Activated CD4-positive, CD25-positive, alpha-beta regulatory T cell (primary cell): Measurements from ENCODE around the gene FAS.
"Not testable (repeated sequence)": the region's sequence is repeated elsewhere in the genome, so short reads cannot be mapped to it uniquely, and the experiment has no call there.

Source experiments
- DNase-seq, 4 experiments: peaks; one replicate each; lab custom pipeline; 2025; lab: John Stamatoyannopoulos, UW

FAS gene

DNA sequence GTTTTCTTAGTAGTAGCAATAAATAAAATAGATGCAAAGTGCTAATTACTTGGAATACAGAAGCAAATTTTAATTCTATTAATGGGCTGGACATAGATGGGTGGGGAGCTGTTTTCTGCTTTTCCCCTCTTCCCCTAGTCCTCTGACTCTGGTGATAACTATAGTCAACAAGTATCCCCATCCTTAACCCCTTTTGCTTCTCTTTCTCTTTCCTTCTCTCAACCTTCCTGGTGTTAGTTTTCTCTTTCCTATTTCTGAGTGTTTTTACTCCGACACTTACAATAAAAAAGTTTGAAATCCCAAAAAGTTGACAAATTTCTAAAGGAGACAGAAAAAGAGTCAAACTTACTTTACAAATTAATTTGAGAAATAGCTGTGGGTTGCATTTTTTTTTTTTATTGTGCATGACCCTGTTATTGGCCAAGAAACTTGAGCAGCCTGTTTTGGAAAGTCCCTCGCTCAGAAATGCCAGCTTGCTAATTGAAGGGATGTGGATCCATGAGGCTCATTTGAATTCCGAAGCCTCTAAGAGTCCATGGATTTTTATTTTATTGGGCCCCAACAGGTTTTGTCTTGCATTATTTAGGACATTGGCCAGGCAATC, 2.4 kb downstream of the FAS start:
- DNase-seq = no peak

DNA sequence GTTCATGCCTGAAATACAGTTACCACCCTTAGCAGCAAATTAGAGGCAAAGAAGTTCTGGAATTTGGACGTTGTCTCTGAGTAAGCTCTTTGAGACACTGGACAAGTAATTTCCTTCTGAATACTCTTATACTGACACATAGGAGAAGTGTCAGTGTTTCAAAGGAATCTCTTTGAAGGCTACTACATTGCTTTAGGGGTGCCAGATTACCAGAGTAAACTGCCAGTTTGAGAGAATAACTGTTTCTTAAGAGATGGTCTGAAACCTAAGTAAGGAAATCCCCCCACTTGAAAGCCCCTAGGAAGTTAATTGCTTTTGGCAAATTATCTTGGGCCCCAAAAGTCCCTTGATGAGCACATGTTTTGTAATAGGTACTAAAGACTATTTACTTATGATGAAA, 3.4 kb downstream of the FAS start:
- DNase-seq = no peak

DNA sequence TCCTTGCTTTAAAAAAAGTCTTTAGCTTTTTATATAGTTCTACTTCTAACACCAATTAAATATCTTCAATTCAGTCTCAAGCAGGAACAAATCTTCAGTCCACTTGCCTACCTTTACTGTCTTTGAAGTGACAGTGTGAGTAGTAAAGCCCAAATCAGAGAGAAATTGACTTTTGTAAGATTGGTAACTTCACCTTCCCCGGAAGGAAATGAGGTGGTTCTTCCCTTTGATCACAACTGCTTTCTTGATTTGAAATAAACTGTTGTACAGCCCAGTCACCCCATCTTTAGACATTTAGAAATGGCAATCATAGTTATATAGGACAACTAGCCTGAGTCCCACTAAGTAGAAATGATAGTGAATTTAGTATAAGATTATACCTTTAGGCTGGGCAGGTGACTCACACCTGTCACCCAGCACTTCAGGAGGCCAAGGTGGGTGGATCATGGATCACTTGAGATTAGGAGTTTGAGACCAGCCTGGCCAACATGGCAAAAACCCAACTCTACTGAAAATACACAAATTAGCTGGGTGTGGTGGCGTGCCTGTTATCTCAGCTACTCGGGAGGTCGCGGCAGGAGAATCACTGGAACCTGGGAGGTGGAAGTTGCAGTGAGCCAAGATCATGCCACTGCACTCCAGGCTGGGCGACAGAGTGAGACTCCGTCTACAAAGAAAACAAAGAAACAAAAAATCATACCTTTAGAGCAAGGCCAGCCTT, 4.7 kb downstream of the FAS start:
- DNase-seq = no peak

DNA sequence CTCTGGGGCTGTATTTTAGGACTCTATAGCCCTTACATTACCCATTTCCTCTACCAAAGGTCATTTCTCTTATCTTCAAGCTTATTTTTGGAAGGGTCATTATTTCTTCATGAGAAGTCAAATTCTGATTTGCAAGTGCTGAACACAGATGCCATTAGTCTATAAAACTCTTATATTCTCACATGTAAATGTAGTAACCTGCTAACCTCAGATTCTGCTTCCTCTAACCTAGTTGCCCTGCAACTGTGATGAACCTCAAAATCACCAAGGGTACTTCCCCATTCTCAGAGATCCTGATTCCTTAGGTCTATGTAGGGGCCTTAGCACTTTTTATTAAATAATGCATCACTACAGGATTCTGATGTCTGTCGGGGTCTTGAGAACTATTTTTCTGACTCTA, 6.3 kb downstream of the FAS start:
- DNase-seq = no peak

DNA sequence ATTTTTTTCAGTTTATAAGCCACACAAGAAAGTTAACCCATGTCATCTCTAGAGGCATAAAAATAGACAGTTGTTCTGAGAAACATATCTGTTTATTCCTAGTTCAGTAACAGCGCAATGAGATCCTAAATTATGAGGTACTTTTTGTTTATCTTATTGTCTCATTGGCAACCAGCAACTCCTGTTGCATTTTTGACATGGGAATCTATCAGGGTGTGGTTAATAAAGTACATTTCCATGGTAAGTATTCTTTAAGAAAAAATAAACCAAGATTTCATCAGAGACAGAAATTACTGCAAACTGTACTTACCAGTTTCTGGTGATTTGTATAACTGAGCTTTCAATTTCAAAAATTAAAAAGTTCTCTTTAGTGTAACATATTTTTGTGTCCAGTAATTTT, 9.0 kb downstream of the FAS start:
- DNase-seq = no peak

DNA sequence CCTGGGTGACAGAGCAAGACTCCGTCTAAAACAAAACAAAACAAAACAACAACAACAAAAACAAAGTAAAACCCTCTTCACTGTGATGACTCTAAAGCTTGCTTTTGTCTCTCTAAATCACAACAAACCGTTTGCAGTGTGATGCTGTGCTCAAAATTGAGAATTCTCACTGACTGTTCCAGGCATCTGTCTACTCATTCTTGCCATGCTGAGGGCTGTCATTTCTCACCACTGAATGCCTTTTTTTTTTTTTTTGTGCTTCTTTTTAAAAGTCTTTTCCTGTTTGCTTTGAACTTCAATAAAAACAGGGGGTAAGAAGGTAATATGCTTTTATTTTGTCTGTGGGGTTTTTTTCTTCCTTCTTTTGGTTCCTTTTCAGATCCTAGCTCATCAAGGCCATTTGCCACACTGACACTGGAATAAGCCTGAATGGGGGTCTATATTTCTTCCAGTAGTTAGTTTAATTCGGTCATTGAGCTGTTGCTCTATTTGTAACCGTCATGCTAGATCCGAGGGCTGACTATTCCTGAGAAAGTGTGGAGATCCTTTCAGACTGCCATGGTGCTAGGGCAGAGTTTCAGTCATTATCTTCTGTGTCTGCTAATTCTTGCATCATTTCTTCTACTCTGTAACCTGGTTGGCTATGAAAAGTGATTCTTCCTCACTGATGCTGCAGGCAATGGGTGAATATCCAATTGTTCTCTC, 10.6 kb downstream of the FAS start:
- no peak for DNase-seq

DNA sequence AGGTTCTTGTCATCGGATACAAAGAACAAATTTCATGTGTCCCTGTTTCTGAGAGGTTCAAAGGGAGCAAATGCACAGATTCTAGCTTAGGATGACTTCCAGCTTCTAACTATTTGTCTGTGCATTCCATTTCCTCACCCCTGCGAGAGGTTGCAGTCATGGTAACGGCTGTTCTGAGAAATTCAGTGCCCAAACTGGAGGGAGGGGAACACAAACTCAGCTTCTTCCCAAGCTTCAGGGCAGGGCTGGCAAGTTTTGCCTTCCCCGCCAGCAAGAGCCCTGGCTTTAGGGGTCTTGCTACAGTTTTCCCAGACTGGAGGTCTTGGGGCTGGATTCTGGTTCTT, 11.1 kb downstream of the FAS start:
- no peak for DNase-seq

DNA sequence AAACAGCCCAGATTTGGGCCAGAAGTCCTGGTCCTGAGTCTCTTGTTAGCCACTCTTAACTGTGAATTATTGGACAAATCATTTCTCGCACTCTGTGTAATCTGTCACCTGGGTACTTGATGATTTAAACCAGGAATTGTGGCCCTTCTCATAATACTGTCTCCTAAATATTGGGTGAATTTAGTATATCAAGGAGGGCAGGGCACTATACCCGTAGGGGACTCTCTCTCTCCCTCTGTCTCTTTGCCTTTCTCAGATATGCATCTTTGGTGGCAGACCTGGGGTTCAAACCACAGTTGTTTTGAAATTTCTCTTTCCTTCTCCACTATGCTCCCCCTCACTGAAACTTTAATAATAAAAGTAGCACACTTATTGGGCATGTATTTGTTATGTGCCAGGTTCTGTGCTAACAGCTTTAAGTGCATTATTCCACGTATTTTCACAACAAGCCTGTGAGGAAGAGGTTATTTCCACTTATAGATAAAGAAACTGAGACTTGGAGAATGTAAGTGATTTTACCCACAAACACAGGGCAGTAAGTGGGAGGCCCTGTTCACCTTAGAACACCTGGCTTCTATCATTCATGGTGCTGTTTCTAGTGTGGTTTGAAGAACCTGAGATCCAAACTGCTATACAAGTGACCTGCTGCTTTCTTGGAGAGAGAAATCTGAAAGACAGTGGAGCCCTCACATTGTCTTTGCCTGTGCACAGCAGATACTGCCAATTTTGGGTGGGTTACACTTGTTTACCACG, 11.8 kb downstream of the FAS start:
- DNase-seq = no peak

DNA sequence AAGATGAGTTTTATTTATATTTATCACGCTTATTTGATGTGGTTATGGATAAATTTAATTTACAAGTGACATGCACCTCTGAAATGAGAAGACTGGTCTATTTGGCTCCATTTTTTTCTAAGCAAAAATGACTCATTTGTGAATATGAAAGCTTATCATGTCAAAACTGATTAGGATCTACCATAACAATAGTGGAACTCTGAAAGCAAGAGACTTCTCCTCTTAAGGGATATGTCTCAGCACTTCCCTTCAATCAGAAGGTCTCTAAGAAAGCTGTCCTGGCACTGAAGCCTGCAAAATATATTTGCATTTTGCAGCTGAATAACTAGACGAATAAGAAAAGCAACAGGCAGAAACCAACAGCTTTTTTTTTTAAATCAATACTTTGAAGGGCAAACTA, 12.7 kb downstream of the FAS start:
- DNase-seq = no peak

DNA sequence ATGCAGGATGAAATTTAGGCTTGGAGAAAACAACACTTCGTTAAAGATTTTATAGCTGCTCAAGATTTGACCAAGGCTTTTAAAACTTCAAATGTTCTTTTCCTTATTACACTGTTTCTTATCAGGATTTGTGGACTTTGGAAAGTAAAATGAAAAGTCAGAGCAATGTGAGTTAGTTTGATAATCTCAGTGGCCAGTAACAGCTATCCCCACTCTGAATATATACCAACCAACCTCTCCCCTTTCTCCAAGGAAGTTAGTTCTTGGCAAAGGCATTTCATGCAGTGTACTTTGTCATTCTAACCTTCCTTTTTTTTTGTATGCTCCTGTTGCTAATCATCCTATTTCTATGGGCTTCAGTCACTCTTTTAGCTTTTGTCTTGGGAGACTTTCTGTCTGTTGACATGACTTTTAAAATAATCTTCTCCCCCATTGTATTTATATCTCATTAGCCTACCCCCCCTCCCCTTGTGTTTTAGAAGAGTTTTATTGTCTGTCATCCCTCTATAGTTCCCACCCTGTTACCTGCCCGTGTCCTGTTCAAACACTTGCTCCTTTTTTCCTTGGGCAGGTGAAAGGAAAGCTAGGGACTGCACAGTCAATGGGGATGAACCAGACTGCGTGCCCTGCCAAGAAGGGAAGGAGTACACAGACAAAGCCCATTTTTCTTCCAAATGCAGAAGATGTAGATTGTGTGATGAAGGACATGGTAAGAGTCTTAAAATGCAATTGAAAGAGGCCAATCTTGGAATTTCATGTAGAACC, 16.7 kb downstream of the FAS start:
- no peak for DNase-seq

DNA sequence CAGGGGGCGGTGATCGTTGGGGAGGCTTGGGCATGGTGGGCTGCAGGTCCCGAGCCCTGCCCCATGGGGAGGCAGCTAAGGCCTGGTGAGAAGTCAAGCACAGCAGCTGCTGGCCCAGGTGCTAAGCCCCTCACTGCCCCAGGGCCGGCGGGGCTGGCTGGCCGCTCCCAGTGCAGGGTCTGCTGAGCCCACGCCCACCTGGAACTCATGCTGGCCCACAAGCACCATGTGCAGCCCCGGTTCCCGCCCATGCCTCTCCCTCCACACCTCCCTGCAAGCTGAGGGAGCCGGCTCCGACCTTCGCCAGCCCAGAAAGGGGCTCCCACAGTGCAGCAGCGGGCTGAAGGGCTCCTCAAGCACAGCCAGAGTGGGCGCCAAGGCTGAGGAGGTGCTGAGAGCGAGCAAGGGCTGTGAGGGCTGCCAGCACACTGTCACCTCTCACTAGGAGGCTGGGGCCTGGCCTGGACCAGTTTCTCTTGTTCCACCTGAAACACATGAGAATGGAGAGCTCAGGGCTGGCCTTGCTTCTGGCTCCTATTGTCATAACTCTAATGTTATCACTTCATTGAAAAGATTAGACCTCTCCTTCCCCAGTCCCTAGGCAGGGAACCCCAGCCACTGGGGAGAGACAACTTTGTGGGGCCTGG, 28.2 kb downstream of the FAS start:
- not testable (repeated sequence) for DNase-seq

DNA sequence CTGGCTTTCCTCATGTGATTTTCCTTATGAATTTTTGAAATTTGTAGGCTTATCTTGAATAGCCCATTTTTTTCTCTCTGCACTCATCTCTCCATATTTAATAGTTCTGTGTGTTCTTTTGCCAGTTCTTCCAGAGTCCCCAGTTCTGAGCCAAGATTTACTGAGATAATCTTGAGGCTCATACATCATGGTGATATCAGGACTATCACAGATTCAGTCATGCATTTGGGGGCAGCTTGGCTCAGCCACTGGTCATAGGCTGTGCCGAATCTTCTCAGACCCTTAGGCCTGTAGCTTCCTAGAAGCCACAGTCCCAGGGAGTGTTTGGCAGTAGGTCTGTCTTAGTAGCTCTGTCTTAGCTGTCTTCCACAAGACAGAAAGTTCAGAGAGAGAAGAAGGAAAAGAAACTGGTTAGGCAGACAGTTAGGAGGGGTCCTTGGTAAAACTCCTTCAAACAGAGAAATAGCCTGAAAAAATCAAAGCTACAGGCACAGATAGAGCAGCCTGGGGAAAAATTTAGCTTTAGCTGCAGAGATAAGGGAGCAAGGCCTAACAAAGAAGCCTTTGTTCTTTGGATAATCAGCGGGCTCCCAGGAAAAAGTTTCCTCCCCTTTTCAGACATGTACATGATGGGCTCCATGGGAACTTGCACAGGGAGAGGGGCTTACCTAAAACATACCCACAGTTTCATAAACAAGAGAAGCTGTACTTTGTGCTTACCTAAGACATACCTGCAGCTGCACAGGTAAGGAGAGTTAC, 29.1 kb downstream of the FAS start:
- no peak for DNase-seq

DNA sequence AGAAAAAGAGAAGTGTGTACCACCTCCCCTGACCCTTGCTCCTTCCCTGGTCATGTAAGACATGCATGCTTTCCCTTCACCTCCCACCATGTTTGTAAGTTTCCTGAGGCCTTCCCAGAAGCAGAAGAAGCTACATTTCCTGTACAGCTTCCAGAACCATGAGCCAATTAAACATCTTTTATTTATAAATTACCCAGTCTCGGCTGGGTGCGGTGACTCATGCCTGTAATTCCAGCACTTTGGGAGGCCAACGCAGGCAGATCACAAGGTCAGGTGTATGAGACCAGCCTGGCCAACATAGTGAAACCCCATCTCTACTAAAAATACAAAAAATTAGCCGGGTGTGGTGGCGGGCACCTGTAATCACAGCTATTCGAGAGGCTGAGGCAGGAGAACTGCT, 30.9 kb downstream of the FAS start:
- not testable (repeated sequence) for DNase-seq

DNA sequence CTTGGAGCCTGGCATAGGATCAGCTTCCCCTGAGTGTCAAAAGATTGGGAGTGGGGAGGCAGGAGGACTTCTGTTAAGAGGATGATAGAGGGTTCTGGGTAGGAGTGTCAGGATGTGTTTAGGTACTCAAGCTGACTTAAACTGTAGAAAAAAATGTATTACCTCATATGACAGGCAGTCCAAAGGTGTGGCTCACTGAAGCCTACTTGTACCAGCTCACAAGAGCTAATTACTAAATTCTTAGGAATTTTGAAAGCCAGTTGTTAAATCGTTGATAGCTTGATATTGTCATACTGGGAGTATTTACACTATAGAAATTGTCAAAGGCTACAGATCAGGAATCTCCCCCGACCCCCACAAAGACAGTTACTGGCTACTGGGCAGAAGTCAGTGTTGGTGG, 32.1 kb downstream of the FAS start:
- DNase-seq = no peak

DNA sequence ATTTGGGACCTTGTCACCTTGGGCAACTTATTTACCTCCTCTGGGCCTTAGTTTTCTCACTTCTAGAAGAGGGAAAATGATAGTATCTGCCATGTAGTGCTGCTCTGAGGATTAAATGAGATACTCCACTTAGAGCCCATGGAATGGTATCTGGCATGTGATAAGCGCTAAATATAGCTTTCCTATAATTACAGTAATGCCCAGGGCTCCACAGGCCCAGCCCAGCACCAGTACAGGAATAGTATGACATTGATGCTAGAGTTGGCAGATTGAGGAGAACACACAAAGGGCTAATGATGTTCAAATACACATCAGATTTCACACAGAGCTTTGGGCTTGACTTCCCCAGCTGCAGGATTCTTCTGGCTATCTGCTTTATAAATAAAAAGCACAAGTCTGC, 34.9 kb downstream of the FAS start:
- DNase-seq = no peak

DNA sequence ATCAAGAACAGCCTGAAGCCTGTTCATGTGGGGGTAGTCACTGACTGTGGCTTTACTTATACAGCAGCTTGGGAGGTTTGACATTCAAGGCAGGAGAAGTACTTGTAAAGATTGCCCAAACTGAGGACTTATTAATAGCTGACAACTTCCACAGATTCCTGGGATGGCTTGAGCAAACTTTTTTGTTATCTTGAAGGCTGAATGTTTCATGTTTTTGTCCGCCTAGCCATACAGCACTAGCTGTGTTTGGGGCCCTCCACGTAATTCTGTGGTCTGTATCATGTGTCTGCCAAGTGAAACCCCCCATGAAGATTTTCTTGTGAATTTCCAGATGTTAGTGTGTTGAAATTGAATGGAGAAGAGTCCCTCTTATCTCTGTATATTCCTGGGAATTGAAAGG, 38.6 kb downstream of the FAS start:
- no peak for DNase-seq

DNA sequence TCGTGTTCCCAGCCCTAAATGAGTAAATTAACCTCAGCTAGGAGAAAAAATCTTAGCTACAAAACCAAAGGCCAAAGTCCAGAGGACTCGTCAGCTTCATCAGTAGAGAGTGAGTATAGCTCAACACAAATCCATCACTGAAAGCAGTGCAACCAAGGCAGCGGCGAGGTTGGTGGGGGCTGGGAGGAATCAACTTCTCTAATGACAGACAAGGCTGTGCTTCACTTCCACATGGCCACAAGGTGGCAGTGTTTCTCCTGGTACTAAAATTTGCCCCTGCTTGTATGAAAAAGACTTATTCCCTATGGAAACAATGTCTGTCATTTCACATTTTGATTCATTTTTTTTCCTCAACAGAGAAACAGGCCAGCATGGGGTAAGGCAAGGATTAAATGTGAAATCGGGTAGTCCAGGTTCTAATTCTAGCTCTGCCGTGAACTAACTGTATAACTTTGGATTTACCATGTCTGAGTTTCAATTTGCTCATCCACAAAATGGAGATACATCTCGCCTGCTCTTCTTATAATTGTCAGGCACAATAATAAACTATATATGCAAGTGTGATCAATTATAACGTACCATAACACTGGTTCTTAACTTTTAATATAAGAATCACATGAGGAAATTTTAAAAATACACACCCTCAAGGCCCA, 39.3 kb downstream of the FAS start:
- peak; percentile 29 to 54 (median 48) for DNase-seq

DNA sequence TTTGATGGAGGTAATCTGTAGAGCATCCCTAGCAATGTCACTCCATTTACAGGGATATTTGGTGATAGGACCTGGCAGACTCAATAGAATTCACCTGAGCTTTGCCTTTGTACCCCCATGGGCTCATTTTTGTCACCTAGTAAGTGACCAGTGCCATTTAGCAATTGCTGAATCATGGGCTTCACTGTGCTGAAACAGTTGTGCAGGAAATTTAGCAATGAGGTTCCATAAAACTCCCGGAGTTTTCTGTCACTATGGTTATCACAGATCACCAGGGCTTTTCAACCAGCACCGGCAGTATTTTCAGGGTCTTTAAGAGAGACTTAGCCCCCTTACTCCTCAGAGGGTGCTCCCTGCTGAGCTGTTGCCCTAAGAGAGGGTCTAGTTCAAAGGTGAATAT, 40.2 kb downstream of the FAS start:
- no peak for DNase-seq

DNA sequence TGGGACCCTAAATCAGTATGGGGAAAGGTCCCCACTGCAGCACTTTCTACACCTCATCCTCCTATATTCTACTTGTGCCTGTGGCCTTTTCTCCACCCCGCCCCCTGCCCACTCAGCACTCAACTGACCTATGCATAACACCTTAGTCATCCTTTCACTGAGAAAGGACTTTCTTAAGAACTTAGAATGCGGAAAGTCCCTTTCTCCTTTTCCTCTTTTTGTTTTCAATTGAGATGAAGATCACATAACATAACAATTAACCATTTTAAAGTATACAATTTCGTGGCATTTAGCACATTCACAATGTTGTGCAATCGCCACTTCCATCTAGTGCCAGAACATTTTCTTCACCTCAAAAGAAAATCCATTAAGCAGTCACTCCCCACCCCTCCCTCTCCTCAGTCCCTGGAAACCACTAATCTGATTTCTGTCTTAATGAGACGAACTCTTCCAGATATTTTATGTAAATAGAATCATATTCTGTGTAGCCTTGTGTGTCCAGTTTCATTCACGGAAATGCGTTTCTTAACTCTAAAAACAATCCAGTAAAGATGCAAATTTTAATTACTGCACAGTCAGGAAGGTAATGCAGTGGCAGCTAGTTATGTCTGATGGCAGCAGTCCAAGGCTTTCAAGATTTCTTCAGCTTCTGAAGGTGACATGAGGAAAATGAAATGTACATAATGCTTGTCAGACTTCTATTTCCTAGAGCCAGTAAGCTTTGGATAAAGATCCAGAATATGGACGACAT, 41.7 kb downstream of the FAS start:
- DNase-seq = peak in 2 of 4 experiments; percentile 15 to 25

DNA sequence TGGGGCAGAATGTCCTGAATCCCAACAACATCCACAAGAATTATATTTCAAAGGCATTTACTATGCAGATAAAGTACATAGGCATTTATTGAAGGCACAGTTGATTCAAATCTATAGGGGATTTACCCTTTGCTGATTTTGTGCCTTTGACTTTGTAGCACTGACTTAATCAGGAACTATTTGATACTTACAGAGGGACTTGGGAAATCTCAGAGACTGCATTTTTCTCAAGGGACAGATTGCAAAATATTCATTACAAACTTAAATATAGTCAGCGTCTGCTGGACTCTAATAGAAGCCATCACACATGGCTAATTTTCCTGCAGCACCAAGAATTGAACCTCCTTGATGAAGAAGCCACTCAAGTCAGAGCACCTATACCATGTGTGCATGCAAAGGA, 44.9 kb downstream of the FAS start:
- DNase-seq = no peak
